Activated naive CD8-positive, alpha-beta T cell treated with anti-CD3 and anti-CD28 coated beads for 36 hours (primary cell): ENCODE results near the gene ADAMTS6. TPM values are rescaled to one million over a fixed set of nuclear protein-coding genes. Genes with fewer than 3 reads are reported as not detected.

Source experiments
- DNase-seq: peaks from one replicate; pipeline ENCODE4 v3.0.0; 2021
- H3K27ac Mint-ChIP-seq: one replicate; pipeline ENCODE4 v1.8.0; 2022; ENCODE audit warnings: mild to moderate bottlenecking, moderate library complexity, mixed read lengths
- H3K27me3 Mint-ChIP-seq: one replicate; pipeline ENCODE4 v1.8.0; 2022; ENCODE audit warnings: mild to moderate bottlenecking, mixed read lengths
- H3K36me3 Mint-ChIP-seq: one replicate; pipeline ENCODE4 v1.8.0; 2021; ENCODE audit warnings: mild to moderate bottlenecking, mixed read lengths
- H3K4me1 Mint-ChIP-seq: one replicate; pipeline ENCODE4 v1.8.0; 2021; ENCODE audit warnings: mixed read lengths
- H3K4me3 Mint-ChIP-seq: one replicate; pipeline ENCODE4 v1.8.0; 2022; ENCODE audit warnings: mild to moderate bottlenecking, moderate library complexity, mixed read lengths
- H3K9me3 Mint-ChIP-seq: one replicate; pipeline ENCODE4 v1.8.0; 2022; ENCODE audit warnings: mixed read lengths
- total RNA-seq, 2 experiments: library from RNA; stranded (reverse); gene quantifications; one replicate each; pipeline ENCODE4 v1.2.3, GENCODE V29; 2021

The ADAMTS6 gene
- total RNA-seq, 2 experiments from 2014 or later: 1.5 to 1.6 TPM

GRCh38 chr5:65480306-65480865 lies 1.3 kb downstream of the ADAMTS6 start:
- peak; percentile 23 for DNase-seq
- Mint-ChIP-seq H3K4me3 (no peak overlapping the region), H3K4me1 (peaks cover 16% of the 10 kb centered on the region), H3K36me3 (no peaks in the 10 kb centered on the region), H3K9me3 (no peaks in the 10 kb centered on the region), H3K27ac (no peak overlapping the region), H3K27me3 (no peaks in the 10 kb centered on the region)

GRCh38 chr5:65479527-65479926 lies 2.2 kb downstream of the ADAMTS6 start:
- H3K4me1 Mint-ChIP-seq: peaks cover 16% of the 10 kb centered on the region
- no peak overlapping the region for H3K27ac Mint-ChIP-seq
- no peak overlapping the region for H3K4me3 Mint-ChIP-seq
- no peaks in the 10 kb centered on the region for H3K9me3 Mint-ChIP-seq
- no peaks in the 10 kb centered on the region for H3K36me3 Mint-ChIP-seq
- no peak for DNase-seq
- no peaks in the 10 kb centered on the region for H3K27me3 Mint-ChIP-seq

GRCh38 chr5:65478336-65478735 lies 3.4 kb downstream of the ADAMTS6 start:
- no peak overlapping the region for H3K4me3 Mint-ChIP-seq

GRCh38 chr5:65475895-65476294 lies 5.8 kb downstream of the ADAMTS6 start:
- Mint-ChIP-seq H3K27ac (no peak overlapping the region), H3K36me3 (no peaks in the 10 kb centered on the region), H3K27me3 (no peaks in the 10 kb centered on the region), H3K4me3 (no peak overlapping the region), H3K9me3 (no peaks in the 10 kb centered on the region), H3K4me1 (peaks cover 6% of the 10 kb centered on the region)
- DNase-seq: no peak

More at GRCh38 chr5:65478336-65478735, 3.4 kb downstream of the ADAMTS6 start:
- Mint-ChIP-seq H3K27ac (no peak overlapping the region), H3K27me3 (no peaks in the 10 kb centered on the region), H3K36me3 (no peaks in the 10 kb centered on the region), H3K9me3 (no peaks in the 10 kb centered on the region), H3K4me1 (peaks cover 15% of the 10 kb centered on the region)
- DNase-seq: no peak

- H3K4me1 Mint-ChIP-seq: peaks cover 6% of the 10 kb centered on the region
- no peak overlapping the region for H3K27ac Mint-ChIP-seq
- H3K9me3 Mint-ChIP-seq: no peaks in the 10 kb centered on the region
- no peaks in the 10 kb centered on the region for H3K36me3 Mint-ChIP-seq
- DNase-seq: no peak
- H3K27me3 Mint-ChIP-seq: no peaks in the 10 kb centered on the region
- no peak overlapping the region for H3K4me3 Mint-ChIP-seq
Observed at GRCh38 chr5:65475336-65475735, 6.4 kb downstream of the ADAMTS6 start.

GRCh38 chr5:65474130-65474711 lies 7.5 kb downstream of the ADAMTS6 start:
- Mint-ChIP-seq H3K4me1 (peaks cover 6% of the 10 kb centered on the region), H3K27me3 (no peaks in the 10 kb centered on the region), H3K27ac (no peak overlapping the region), H3K36me3 (no peaks in the 10 kb centered on the region), H3K9me3 (no peaks in the 10 kb centered on the region), H3K4me3 (no peak overlapping the region)
- no peak for DNase-seq

- no peak overlapping the region for H3K27ac Mint-ChIP-seq
- H3K4me3 Mint-ChIP-seq: no peak overlapping the region
- H3K9me3 Mint-ChIP-seq: no peaks in the 10 kb centered on the region
- DNase-seq: no peak
- H3K27me3 Mint-ChIP-seq: no peaks in the 10 kb centered on the region
- no peaks in the 10 kb centered on the region for H3K36me3 Mint-ChIP-seq
- peaks cover 3% of the 10 kb centered on the region for H3K4me1 Mint-ChIP-seq
Observed at GRCh38 chr5:65468633-65469032, 13.1 kb downstream of the ADAMTS6 start.

- Mint-ChIP-seq H3K36me3 (no peaks in the 10 kb centered on the region), H3K4me1 (no peaks in the 10 kb centered on the region), H3K4me3 (no peak overlapping the region), H3K9me3 (no peaks in the 10 kb centered on the region), H3K27ac (no peak overlapping the region), H3K27me3 (no peaks in the 10 kb centered on the region)
- no peak for DNase-seq
Observed at GRCh38 chr5:65462139-65462705, 19.5 kb downstream of the ADAMTS6 start.

GRCh38 chr5:65461490-65461889 lies 20.2 kb downstream of the ADAMTS6 start:
- H3K27me3 Mint-ChIP-seq: no peaks in the 10 kb centered on the region
- no peaks in the 10 kb centered on the region for H3K36me3 Mint-ChIP-seq
- H3K4me3 Mint-ChIP-seq: no peak overlapping the region
- no peaks in the 10 kb centered on the region for H3K9me3 Mint-ChIP-seq
- H3K4me1 Mint-ChIP-seq: no peaks in the 10 kb centered on the region
- no peak for DNase-seq
- H3K27ac Mint-ChIP-seq: no peak overlapping the region

GRCh38 chr5:65459995-65460394 lies 21.7 kb downstream of the ADAMTS6 start:
- Mint-ChIP-seq H3K27ac (no peak overlapping the region), H3K9me3 (no peaks in the 10 kb centered on the region), H3K4me3 (no peak overlapping the region), H3K27me3 (no peaks in the 10 kb centered on the region), H3K4me1 (no peaks in the 10 kb centered on the region), H3K36me3 (no peaks in the 10 kb centered on the region)
- no peak for DNase-seq

- H3K4me1 Mint-ChIP-seq: no peaks in the 10 kb centered on the region
- no peaks in the 10 kb centered on the region for H3K27me3 Mint-ChIP-seq
- peaks cover 4% of the 10 kb centered on the region for H3K36me3 Mint-ChIP-seq
- DNase-seq: no peak
- peaks cover 2% of the 10 kb centered on the region for H3K9me3 Mint-ChIP-seq
- no peak overlapping the region for H3K27ac Mint-ChIP-seq
- H3K4me3 Mint-ChIP-seq: no peak overlapping the region
Observed at GRCh38 chr5:65455064-65455463, 26.7 kb downstream of the ADAMTS6 start.

GRCh38 chr5:65451436-65451835 lies 30.3 kb downstream of the ADAMTS6 start:
- Mint-ChIP-seq H3K27me3 (no peaks in the 10 kb centered on the region), H3K4me3 (no peak overlapping the region), H3K27ac (no peak overlapping the region), H3K9me3 (peaks cover 2% of the 10 kb centered on the region), H3K4me1 (no peaks in the 10 kb centered on the region), H3K36me3 (peaks cover 4% of the 10 kb centered on the region)
- DNase-seq: no peak

- no peak overlapping the region for H3K27ac Mint-ChIP-seq
- no peak for DNase-seq
- H3K4me3 Mint-ChIP-seq: no peak overlapping the region
- peaks cover 3% of the 10 kb centered on the region for H3K9me3 Mint-ChIP-seq
- H3K27me3 Mint-ChIP-seq: no peaks in the 10 kb centered on the region
- H3K4me1 Mint-ChIP-seq: no peaks in the 10 kb centered on the region
- H3K36me3 Mint-ChIP-seq: peaks cover 4% of the 10 kb centered on the region
Observed at GRCh38 chr5:65446682-65447081, 35.0 kb downstream of the ADAMTS6 start.

- no peaks in the 10 kb centered on the region for H3K27me3 Mint-ChIP-seq
- no peak overlapping the region for H3K27ac Mint-ChIP-seq
- H3K36me3 Mint-ChIP-seq: peaks cover 10% of the 10 kb centered on the region
- no peak overlapping the region for H3K4me3 Mint-ChIP-seq
- no peaks in the 10 kb centered on the region for H3K4me1 Mint-ChIP-seq
- no peak for DNase-seq
- peaks cover 3% of the 10 kb centered on the region for H3K9me3 Mint-ChIP-seq
Observed at GRCh38 chr5:65441800-65442199, 39.9 kb downstream of the ADAMTS6 start.

GRCh38 chr5:65440456-65440855 lies 41.3 kb downstream of the ADAMTS6 start:
- H3K4me1 Mint-ChIP-seq: no peaks in the 10 kb centered on the region
- no peak overlapping the region for H3K27ac Mint-ChIP-seq
- H3K36me3 Mint-ChIP-seq: peaks cover 12% of the 10 kb centered on the region
- no peak overlapping the region for H3K4me3 Mint-ChIP-seq
- DNase-seq: no peak
- H3K27me3 Mint-ChIP-seq: no peaks in the 10 kb centered on the region
- peaks cover 3% of the 10 kb centered on the region for H3K9me3 Mint-ChIP-seq

- H3K4me1 Mint-ChIP-seq: no peaks in the 10 kb centered on the region
- H3K27ac Mint-ChIP-seq: no peak overlapping the region
- H3K4me3 Mint-ChIP-seq: no peak overlapping the region
- H3K9me3 Mint-ChIP-seq: no peaks in the 10 kb centered on the region
- DNase-seq: no peak
- no peaks in the 10 kb centered on the region for H3K27me3 Mint-ChIP-seq
- peaks cover 8% of the 10 kb centered on the region for H3K36me3 Mint-ChIP-seq
Observed at GRCh38 chr5:65434122-65434521, 47.6 kb downstream of the ADAMTS6 start.
